GM21526 (cell line): ENCODE measurements around the gene CNIH1.
"Not testable (repeated sequence)": the region's sequence is repeated elsewhere in the genome, so short reads cannot be mapped to it uniquely, and the experiment has no call there.

Experiments used
- ATAC-seq: cut with Tn5 transposase; IDR thresholded peaks from one replicate; pipeline ENCODE4 v1.9.1; 2021; ENCODE audit warnings: moderate library complexity; ENCODE audit not compliant: unreplicated experiment, low FRiP score

Gene CNIH1

DNA sequence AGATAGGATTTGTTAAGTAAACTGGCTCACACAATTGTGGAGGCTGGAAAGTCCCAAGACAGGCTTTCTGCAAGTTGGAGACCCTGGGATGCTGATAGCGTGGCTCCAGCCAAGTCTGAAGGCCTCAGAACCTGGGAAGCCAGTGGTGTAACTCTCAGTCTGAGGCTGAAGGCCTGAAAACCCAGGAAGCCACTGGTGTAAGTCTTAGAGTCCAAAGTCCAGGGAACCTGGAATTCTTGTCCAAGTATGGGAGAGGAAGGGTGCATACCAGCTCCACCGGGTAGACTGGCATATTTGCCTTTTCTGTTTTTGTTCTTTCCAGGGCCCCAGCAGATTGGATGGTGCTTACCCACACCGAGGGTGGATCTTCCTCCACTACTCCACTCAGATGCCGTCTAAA lies 29.5 kb upstream of the CNIH1 start:
- no peak for ATAC-seq

DNA sequence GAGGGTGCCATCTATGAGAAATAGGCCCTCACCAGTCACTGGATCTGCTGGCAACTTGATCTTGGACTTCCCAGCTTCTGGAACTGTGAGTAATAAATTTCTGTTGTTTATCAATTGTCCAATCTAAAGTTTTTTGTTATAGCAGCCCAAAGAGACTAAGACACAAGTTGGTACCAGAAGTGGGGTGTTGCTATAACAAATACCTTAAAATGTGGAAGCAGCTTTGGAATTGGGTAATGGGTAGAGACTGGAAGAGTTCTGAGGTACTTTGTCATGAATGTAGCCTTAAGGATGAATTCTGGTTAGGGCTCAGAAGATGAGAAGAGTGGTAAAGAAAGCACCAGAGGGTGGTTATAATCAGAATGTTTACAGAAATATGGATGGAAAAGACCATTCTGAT lies 26.1 kb upstream of the CNIH1 start:
- ATAC-seq = no peak

DNA sequence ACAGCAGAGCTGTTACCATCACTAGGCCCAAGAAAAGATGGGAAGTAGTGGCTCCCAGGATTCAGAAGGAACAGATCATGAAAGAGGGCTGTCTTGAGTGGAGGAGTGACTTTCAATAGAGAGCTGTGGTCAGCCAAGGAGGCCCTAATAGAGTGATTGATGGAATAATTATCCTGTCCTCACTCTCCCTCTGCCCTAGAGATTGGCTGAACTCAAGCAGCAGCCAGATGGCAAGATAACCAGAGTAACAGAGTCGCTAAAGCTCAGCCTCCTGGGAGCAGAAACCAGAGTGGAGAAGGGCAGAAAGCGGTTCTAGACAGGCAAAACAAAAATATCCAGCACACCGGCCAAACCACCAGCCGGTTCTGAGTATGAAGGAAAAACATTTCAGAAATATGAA lies 24.5 kb upstream of the CNIH1 start:
- no peak for ATAC-seq

DNA sequence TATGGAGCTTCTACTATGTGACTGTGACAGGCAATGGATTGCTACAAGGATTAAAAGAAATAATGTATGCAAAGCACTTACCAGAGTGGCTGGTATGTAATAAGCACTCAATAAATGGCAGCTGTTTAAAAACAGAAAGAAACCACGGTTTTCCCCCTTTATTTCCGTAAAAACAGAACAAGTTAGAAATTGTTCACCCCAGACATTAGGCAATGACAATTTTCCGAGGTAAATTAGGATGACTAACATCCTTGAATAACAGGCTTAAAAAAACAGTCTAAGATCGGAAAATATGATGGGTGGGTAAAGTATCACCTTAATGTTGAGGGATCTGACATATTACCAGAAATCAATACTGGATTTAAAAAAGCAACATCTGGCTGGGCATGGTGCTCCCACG lies 20.9 kb upstream of the CNIH1 start:
- ATAC-seq = no peak

DNA sequence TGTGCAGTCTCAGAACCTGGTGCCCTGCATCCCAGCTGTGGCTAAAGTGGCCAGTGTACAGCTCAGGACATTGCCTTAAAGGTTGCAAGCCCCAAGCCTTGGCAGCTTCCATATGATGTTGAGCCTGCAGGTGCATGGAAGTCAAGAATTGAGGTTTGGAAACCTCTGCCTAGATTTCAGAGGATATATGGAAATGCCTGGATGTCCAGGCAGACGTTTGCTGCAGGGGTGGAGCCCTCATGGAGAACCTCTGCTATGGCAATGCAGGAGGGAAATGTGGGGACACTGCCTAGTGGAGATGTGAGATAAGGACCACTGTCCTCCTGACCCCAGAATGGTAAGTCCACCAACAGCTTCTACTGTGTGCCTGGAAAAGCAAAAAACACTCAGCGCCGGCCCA lies 17.9 kb upstream of the CNIH1 start:
- ATAC-seq = no peak

DNA sequence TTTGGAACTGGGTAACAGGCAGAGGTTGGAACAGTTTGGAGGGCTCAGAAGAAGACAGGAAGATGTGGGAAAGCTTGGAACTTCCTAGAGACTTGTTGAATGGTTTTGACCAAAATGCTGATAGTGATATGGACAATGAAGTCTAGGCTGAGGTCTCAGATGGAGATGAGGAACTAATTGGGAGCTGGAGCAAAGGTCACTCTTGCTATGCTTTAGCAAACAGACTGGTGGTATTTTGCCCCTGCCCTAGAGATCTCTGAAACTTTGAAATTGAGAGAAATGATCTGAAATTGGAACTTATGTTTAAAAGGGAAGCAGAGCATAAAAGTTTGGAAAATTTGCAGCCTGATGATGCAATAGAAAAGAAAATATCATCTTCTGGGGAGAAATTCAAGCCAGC lies 17.4 kb upstream of the CNIH1 start:
- ATAC-seq = not testable (repeated sequence)

DNA sequence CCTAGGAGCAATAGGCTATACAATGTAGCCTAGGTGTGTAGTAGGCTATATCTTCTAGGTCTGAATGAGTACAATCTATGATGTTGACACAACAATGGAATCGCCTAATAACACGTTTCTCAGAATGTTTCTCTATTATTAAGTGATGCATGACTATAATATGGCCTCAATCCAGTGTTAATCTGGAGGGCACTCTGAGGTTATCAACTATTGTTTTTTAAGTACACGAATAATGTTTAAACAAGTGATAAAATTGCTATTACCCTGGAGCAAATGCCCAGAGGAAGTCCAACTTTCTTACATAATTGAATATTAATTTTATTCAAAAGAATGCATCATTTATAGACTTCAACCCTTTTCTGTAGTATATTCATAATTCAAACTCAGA lies 16.4 kb upstream of the CNIH1 start:
- no peak for ATAC-seq

DNA sequence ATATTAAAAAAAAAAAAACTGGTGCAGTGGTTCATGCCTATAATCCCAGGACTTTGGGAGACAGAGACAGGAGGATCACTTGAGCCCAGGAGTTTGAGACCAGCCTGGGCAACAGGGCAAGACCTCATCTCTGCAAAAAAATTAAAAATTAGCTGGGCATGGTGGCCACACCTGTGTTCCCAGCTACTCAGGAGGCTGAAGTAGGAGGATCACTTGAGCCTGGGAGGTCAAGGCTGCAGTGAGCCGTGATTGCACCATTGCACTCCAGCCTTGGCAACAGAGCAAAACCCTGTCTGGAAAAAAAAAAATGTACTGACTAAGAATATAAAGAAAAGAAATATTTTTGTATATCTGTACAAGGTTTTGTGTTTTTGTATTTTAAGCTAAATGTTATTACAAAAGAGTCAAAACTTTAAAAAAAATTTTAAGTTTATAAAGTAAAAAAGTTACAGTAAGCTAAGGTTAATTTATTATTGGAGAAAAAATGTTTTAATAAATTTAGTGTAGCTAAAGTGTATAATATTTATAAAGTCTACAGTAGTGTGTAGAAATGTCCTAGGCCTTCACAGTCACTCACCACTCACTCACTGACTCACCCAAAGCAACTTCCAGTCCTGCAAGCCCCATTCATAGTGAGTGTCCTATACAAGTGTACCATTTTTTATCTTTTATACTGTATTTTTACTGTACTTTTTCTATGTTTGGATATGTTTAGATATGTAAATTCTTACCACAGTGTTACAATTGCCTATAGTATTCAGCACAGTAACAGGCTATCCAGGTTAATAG lies 15.8 kb upstream of the CNIH1 start:
- ATAC-seq = not testable (repeated sequence)

DNA sequence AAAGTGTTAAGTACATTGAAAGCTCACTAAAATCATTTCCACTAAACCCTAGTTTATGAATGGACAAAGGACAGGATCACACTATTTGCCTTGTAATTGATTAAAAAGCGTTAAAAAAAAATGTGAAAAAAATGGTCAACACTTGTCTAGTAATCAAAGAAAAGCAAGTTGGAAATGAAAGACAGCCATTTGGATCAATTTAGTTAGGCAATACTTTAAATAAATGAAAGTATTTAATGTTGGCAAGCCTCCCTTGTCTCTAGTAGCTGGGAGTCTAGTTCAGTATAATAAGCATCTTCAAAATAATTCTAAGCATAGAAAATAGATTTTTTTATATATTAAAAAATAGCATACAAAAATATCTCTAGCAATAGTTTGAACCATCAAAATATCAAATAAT lies 14.2 kb upstream of the CNIH1 start:
- no peak for ATAC-seq

DNA sequence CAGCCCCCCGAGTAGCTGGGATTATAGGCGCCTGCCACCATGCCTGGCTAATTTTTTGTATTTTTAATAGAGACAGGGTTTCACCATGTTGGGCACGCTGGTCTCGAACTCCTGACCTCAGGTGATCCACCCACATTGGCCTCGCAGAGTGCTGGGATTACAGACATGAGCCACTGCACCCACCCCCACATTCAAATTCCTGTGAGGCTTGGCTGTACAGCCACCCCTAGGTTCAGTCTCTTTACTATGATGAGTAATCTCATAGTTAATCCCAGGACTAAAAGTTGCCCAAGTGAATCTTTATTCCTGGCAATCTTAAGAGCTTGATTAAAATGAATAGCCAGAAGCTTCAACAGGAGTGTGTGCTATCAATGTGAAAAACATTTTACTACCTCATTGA lies 12.8 kb upstream of the CNIH1 start:
- not testable (repeated sequence) for ATAC-seq

DNA sequence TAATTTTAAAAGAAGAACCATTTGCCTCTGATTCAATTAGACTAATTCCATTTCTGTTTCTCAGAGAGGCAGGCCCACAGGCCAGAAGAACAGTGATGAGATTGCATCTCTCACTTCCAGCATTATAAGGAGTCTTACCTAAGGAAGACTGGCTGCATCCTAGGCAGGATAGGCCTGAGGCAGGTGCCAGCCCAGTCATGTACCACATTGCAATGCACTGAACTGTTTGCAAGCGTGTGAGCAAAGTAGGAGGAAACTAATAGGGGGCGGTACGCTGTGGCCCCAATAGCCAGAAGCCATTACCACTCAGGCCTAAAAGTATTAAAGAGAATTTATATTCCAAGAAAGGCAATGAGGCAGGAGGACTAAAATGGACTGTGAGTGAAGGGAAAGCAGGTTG lies 12.1 kb upstream of the CNIH1 start:
- no peak for ATAC-seq

DNA sequence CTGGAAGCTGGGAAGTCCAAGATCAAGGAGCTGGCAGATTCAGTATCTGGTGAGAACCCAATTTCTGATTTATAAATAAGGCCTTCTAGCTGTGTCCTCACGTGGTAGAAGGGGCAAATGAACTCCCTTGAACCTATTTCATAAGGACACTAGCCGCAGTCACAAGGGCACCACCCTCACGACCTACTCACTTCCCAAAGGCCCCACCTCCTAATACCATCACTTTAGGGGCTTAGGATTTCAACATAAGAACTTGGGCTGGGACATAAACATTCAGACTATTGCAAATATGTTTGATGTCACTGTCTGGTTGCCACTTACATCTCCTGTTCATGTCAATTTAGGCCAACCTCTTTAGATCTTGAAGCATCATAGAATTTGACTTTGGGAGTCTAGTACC lies 10.8 kb upstream of the CNIH1 start:
- no peak for ATAC-seq

DNA sequence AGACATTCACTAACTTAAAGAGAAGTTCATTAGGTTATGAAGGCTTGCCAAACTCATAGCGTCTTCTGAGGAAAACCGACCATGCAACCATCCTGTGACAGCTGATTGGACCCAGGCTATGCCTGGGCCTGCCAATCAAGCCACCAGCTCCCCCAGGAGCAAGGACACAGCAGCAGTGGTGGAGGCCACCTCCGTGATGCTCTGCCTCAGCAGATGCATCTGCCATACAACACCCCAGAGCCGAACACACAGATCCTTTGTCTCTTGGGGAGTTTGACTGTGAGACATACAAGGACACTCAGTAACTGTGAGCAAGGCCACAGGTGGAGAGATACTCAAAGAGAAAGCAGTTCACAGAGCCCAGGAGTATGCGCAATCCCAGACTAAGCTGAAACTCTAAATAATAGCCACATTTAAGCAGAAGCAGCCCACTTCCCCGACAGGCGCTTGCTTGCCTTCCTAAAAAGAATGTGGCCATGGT lies 10.0 kb upstream of the CNIH1 start:
- no peak for ATAC-seq

DNA sequence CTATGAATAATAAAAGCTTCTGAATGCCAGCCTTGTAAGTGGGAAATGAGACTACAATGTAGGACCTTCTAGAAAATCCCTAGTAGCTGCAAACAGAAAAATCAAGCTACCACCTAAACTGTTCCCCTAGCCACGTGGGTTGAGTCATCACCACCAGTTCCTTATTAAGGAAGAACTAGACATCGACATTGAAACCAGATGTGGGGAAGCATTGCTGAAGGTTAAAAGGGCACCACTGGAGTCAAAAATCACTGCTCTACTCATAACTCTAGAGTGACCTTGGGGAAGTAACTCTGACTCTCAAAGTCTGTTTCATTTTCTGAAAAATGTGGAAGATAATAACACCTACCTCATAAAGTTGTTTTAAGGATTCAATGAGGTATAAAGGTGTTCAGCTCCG lies 9.4 kb upstream of the CNIH1 start:
- no peak for ATAC-seq

DNA sequence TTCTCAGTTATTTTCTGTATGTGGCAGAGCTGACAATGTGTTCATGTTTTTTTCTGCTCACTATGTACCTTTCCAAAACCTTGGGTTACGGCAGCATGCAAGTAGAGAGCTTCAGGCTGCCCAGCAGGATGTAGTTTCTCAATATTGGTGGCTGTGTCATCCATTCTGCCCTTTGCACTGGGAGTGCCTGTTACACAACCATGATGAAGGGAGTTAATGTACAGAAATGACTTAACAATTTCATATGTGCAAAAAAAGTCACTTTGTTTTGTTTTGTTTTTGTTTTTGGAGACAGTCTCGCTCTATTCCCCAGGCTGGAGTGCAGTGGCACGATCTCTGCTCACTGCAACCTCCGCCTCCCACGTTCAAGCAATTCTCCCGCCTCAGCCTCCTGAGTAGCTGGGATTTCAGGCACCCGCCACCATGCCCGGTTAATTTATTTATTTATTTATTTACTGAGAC lies 6.1 kb upstream of the CNIH1 start:
- no peak for ATAC-seq

DNA sequence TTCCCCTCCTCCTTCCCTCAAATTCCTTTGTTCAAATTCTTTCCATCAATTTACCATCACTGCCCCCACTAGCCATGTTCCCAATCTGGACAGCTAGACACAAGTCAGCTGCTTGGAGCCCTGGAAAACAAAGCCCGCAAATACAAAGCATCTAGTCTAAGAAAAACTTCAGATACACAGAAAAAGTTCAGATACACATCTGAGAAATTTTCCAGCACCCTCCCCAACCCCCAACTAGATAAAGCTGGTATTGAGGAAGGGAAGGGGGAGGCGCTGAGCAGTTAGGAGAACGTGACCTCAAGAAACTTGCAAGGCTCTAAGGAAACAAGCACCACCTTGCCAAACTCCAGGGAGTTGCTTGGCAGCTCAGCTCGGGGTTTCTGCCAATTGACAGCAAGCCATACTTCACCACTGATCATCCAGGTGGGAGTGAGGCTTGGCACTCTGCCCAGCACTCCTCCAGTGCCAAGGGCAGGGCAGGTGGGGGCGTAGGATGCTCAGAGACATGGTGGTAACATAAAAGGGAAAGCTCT lies 5.1 kb upstream of the CNIH1 start:
- ATAC-seq = no peak

DNA sequence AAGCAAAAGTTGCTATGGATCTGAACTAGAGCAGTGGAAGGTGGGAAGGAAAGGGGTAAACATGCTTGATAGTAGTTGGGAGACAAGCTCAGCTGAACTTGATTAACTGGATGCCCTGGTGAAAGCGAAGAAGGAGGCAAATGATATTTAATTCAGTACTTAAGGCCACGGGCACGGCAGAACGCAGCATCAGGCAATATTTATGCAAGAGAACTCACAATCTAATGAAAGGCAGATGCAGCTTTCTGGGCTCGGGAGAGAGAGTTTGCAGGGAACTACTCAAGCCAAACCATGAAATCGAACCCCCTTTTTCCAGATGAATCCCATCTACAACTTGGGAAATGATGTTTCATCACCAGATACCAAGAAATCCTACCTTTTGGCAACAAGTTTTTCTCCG lies 3.5 kb upstream of the CNIH1 start:
- no peak for ATAC-seq

DNA sequence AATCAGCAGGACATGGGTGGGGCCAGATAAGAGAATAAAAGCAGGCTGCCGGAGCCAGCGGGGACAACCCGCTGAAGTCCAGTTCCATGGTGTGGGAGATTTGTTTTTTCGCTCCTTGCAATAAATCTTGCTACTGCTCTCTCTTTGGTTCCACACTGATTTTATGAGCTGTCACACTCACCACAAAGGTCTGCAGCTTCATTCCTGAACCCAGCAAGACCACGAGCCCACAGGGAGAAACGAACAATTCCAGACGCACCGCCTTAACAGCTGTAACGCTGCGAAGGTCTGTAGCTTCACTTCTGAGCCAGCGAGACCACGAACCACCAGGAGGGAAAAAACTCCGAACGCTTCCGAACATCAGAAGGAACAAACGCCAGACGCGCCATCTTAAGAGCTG lies 2.8 kb upstream of the CNIH1 start:
- no peak for ATAC-seq

DNA sequence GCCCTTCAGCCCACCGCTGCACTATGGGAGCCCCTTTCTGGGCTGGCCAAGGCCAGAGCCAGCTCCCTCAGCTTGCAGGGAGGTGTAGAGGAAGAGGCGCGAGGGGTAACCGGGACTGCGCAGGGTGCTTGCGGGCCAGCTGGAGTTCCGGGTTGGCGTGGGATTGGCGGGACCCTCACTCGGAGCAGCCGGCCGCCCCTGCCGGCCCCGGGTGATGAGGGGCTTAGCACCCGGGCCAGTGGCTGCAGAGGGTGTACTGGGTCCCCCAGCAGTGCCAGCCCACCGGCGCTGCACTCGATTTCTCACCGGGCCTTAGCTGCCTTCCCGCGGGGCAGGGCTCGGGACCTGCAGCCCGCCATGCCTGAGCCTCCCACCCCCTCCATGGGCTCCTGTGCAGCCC lies 1.8 kb upstream of the CNIH1 start:
- ATAC-seq = not testable (repeated sequence)

DNA sequence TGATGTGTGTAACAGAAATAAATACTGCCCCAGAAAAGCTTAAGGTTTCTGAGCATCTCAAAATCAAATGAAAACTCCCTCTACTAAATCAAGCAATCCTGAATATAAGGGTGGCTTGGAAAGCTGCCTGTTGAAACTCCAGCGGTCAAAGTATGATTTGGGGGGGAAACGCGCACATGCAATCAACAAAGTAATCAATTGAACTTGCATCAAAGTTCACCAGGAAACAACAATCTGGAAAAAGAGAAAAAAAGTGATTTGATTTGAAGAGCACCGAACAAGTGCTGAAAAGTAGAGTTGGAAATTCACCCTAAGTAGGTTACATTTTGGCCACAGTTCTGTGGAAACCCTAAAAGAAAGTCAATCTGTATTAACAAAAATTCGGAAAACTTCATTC lies 700 bp downstream of the CNIH1 start:
- no peak for ATAC-seq

DNA sequence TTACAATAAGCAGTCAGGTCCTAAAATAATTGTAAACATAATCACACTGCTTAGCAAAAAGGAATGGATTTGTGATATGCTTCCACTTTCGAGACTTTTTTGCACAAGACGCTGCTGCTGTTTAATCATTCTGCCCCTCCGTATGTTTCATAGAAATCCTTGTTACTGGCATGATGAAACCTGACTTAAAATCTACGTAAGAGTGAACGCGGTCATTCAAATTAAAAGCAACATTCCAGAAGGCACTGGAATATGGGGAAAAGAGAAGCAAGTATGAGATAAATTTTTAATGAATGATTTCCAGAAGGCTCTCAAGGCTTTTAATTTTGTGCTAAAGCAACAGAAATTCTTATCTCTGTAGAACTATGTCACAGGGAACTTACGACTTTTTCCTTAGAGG lies 1.1 kb downstream of the CNIH1 start:
- ATAC-seq = no peak

DNA sequence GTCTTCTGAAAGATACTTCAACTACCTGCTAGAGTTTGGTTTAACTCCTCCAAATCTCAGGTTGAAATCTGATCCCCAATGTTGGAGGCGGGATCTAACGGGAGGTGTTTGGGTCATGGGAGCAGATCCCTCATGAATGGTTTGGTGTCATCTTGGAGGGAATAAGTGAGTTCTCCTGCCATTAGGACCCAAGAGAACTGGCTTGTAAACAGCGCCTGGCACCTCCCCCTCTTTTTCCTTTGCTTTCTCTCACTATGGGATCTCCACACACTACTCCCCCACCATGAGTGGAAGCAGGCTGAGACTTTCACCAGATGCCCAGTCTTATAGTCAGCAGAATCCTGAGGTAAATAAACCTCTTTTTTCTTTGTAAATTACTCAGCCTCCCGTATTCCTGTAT lies 2.5 kb downstream of the CNIH1 start:
- ATAC-seq = no peak
